Epithelial cell of esophagus (primary cell): ENCODE measurements around the gene CCL13.

Experiments used
- DNase-seq: peaks from one replicate; pipeline ENCODE4 v3.0.0; 2010; ENCODE audit warnings: low read depth
- H3K4me3 ChIP-seq: 2 replicates; pipeline ENCODE4 v1.5.1; 2011; ENCODE audit warnings: mild to moderate bottlenecking, low read length, control low read depth
- TF ChIP-seq, protein P1 (sequence below): IDR thresholded peaks from 2 replicates; pipeline ENCODE4 v1.5.1; 2011; ENCODE audit warnings: low read depth, mild to moderate bottlenecking, low read length, control low read depth, inconsistent platforms; ENCODE audit not compliant: insufficient read depth; ENCODE audit errors: missing control alignments

Gene CCL13

GRCh38 chr17:34389126-34389750 lies 33.0 kb downstream of the CCL13 start:
- TF ChIP-seq, protein P1, sequence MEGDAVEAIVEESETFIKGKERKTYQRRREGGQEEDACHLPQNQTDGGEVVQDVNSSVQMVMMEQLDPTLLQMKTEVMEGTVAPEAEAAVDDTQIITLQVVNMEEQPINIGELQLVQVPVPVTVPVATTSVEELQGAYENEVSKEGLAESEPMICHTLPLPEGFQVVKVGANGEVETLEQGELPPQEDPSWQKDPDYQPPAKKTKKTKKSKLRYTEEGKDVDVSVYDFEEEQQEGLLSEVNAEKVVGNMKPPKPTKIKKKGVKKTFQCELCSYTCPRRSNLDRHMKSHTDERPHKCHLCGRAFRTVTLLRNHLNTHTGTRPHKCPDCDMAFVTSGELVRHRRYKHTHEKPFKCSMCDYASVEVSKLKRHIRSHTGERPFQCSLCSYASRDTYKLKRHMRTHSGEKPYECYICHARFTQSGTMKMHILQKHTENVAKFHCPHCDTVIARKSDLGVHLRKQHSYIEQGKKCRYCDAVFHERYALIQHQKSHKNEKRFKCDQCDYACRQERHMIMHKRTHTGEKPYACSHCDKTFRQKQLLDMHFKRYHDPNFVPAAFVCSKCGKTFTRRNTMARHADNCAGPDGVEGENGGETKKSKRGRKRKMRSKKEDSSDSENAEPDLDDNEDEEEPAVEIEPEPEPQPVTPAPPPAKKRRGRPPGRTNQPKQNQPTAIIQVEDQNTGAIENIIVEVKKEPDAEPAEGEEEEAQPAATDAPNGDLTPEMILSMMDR = no peak
- no peak overlapping the region for H3K4me3 ChIP-seq
- no peak for DNase-seq

DNA sequence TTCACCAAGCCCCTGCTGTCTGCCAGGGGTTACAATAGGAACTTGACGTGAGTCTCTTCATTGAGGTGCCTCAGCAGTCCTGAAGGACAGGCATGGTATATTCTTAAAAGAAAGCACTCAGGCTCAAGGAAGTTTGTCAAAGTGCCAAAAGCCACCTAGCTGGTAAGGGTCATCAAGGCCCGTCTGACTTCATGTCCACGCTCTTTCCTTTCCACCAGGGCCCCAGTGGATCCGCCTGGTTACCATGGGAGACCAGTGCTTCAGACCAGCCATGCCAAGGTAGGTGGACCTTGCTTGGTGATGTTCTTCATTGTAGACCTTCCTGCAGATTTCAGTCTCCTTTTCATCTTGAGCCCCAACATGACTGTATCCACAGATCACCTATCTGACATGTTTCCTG lies 34.4 kb downstream of the CCL13 start:
- TF ChIP-seq, protein P1 = no peak
- DNase-seq = no peak
- H3K4me3 ChIP-seq = no peak overlapping the region

DNA sequence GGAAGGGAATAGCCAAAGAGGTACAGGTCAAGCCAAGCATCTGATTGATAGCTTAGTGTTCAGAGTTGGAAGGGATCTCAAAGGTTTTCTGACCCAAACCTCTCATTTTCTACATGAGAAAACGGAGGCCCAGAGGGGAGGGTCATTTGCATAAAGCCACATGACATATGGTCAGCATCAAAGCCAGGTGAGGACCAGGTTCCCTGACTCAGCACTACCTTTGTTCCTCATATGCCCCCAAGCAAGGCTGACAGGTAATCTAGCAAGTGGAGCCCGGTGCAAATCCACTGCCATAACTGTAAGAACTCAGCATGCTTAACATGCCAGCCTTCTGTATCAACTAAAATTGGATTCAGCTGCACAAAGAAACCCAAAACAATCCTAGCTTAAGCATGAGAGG lies 35.0 kb downstream of the CCL13 start:
- TF ChIP-seq, protein P1 = no peak
- H3K4me3 ChIP-seq = no peak overlapping the region
- no peak for DNase-seq

GRCh38 chr17:34393401-34393800 lies 37.1 kb downstream of the CCL13 start:
- TF ChIP-seq, protein P1 = no peak
- DNase-seq = no peak
- H3K4me3 ChIP-seq = no peak overlapping the region

DNA sequence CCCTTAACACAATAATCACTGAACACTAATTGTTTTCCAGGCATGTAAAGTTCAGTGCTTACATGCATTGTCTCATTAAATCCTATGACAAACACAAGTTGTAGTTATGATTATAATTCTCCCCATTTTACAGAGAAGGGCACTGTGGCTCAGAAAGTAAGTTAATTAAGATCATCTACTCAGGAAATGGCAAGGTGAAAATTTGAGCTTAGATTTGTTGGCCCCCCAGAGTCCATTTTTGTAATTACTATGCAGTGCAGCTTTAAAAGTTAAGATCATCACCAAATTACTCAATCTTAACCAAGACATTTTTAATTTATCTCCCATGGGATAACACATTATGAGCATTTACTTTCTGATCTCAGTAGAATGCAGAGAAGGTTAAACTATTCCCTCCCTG lies 41.0 kb downstream of the CCL13 start:
- TF ChIP-seq, protein P1 = no peak
- H3K4me3 ChIP-seq = no peak overlapping the region
- DNase-seq = no peak

GRCh38 chr17:34398990-34399389 lies 42.7 kb downstream of the CCL13 start:
- no peak overlapping the region for H3K4me3 ChIP-seq
- no peak for DNase-seq
- TF ChIP-seq, protein P1 = no peak

DNA sequence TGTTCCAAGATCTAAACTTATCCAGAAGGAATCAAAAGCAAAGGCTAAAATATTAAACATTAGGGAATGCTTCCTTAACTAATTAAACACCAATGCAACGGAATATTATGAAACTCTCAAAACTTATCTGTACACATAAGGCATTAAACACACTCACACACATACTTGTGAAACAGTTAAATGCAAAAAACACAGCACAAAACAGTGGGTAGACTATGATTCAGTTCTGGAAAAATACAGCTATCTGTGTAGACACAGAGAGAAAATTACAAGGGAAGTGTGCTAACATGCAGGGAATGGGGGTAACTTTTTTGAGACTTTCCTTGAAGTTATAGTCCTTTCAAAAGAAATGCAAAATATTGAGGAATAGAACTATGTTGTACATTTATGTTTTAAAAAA lies 43.4 kb downstream of the CCL13 start:
- TF ChIP-seq, protein P1 = no peak
- no peak for DNase-seq
- H3K4me3 ChIP-seq = no peak overlapping the region
